SU-DHL-6 (cell line): ENCODE results near the gene BCAS3.

ENCODE experiments used
- CTCF ChIP-seq: fragments of 200-600 bp; sonication (generic); IDR thresholded peaks from one replicate; pipeline ENCODE4 v1.5.1; 2017; ENCODE audit warnings: antibody characterized with exemption, mild to moderate bottlenecking, low read length, moderate library complexity; ENCODE audit not compliant: insufficient read depth, poor library complexity, severe bottlenecking
- EZH2phosphoT487 ChIP-seq: fragments of 200-600 bp; sonication (generic), shearing (Covaris generic); conservative IDR thresholded peaks from 2 replicates; pipeline ENCODE4 v1.6.1; 2018; ENCODE audit warnings: mild to moderate bottlenecking, antibody characterized with exemption, low read length, moderate library complexity, mixed read lengths

- no peak for TF ChIP-seq CTCF
- TF ChIP-seq EZH2phosphoT487 = no peak
These were observed 736.0 kb downstream of the BCAS3 start for GRCh38 chr17:61413661-61414126.
